HEK293 (cell line): ENCODE data around the gene TSEN2.

ENCODE experiments used
- KLF10 ChIP-seq: fragments of 450-650 bp; IDR thresholded peaks from 2 replicates; pipeline ENCODE4 v1.5.1; 2018; ENCODE audit warnings: missing biosample characterization, mild to moderate bottlenecking, missing genetic modification characterization
- KLF9 ChIP-seq: fragments of 450-650 bp; formaldehyde crosslinking; IDR thresholded peaks from 2 replicates; pipeline ENCODE4 v1.5.1; 2016; ENCODE audit warnings: missing biosample characterization, missing genetic modification characterization, low read depth
- OVOL3 ChIP-seq: fragments of 450-650 bp; formaldehyde crosslinking; IDR thresholded peaks from 2 replicates; pipeline ENCODE4 v1.5.1; 2016; ENCODE audit warnings: missing biosample characterization, missing genetic modification characterization
- RBAK ChIP-seq: fragments of 450-650 bp; formaldehyde crosslinking; IDR thresholded peaks from 2 replicates; pipeline ENCODE4 v1.5.1; 2016; ENCODE audit warnings: missing biosample characterization, missing genetic modification characterization
- SCRT1 ChIP-seq: fragments of 450-650 bp; formaldehyde crosslinking; IDR thresholded peaks from 2 replicates; pipeline ENCODE4 v1.5.1; 2016; ENCODE audit warnings: missing biosample characterization, missing genetic modification characterization, borderline replicate concordance
- SP3 ChIP-seq: fragments of 450-650 bp; formaldehyde crosslinking; IDR thresholded peaks from 2 replicates; pipeline ENCODE4 v1.5.1; 2016; ENCODE audit warnings: missing biosample characterization, missing genetic modification characterization
- ZBTB7A ChIP-seq: fragments of 450-650 bp; formaldehyde crosslinking; IDR thresholded peaks from 2 replicates; pipeline ENCODE4 v1.5.1; 2016; ENCODE audit warnings: low read depth, missing biosample characterization, missing genetic modification characterization
- ZBTB8A ChIP-seq: fragments of 450-650 bp; formaldehyde crosslinking; IDR thresholded peaks from 2 replicates; pipeline ENCODE4 v1.5.1; 2016; ENCODE audit warnings: missing biosample characterization, missing genetic modification characterization
- ZFP41 ChIP-seq: fragments of 450-650 bp; formaldehyde crosslinking; IDR thresholded peaks from 2 replicates; pipeline ENCODE4 v1.5.1; 2016; ENCODE audit warnings: missing biosample characterization, missing genetic modification characterization, borderline replicate concordance
- ZNF138 ChIP-seq: fragments of 450-650 bp; formaldehyde crosslinking; IDR thresholded peaks from 2 replicates; pipeline ENCODE4 v1.5.1; 2016; ENCODE audit warnings: missing biosample characterization, missing genetic modification characterization, borderline replicate concordance
- ZNF157 ChIP-seq: fragments of 450-650 bp; formaldehyde crosslinking; IDR thresholded peaks from 2 replicates; pipeline ENCODE4 v1.5.1; 2016; ENCODE audit warnings: missing biosample characterization, missing genetic modification characterization
- ZNF175 ChIP-seq: fragments of 450-650 bp; formaldehyde crosslinking; IDR thresholded peaks from 2 replicates; pipeline ENCODE4 v1.5.1; 2016; ENCODE audit warnings: missing biosample characterization, missing genetic modification characterization
- ZNF223 ChIP-seq: fragments of 450-650 bp; formaldehyde crosslinking; IDR thresholded peaks from 2 replicates; pipeline ENCODE4 v1.5.1; 2016; ENCODE audit warnings: missing biosample characterization, missing genetic modification characterization
- ZNF24 ChIP-seq: fragments of 450-650 bp; formaldehyde crosslinking; IDR thresholded peaks from 2 replicates; pipeline ENCODE4 v1.5.1; 2016; ENCODE audit warnings: missing biosample characterization, missing genetic modification characterization
- ZNF248 ChIP-seq: fragments of 450-650 bp; formaldehyde crosslinking; IDR thresholded peaks from 2 replicates; pipeline ENCODE4 v1.5.1; 2017; ENCODE audit warnings: missing biosample characterization, missing genetic modification characterization
- ZNF311 ChIP-seq: fragments of 450-650 bp; formaldehyde crosslinking; IDR thresholded peaks from 2 replicates; pipeline ENCODE4 v1.5.1; 2017; ENCODE audit warnings: missing biosample characterization, missing genetic modification characterization, borderline replicate concordance
- ZNF530 ChIP-seq: fragments of 450-650 bp; formaldehyde crosslinking; IDR thresholded peaks from 2 replicates; pipeline ENCODE4 v1.5.1; 2016; ENCODE audit warnings: low read depth, missing biosample characterization, missing genetic modification characterization
- ZNF548 ChIP-seq: fragments of 450-650 bp; formaldehyde crosslinking; IDR thresholded peaks from 2 replicates; pipeline ENCODE4 v1.5.1; 2016; ENCODE audit warnings: missing biosample characterization, missing genetic modification characterization
- ZNF585B ChIP-seq: fragments of 450-650 bp; formaldehyde crosslinking; IDR thresholded peaks from 2 replicates; pipeline ENCODE4 v1.5.1; 2016; ENCODE audit warnings: missing biosample characterization, missing genetic modification characterization
- ZNF654 ChIP-seq: fragments of 450-650 bp; formaldehyde crosslinking; IDR thresholded peaks from 2 replicates; pipeline ENCODE4 v1.5.1; 2016; ENCODE audit warnings: low read depth, missing biosample characterization, missing genetic modification characterization
- ZNF677 ChIP-seq: fragments of 450-650 bp; IDR thresholded peaks from 2 replicates; pipeline ENCODE4 v1.5.0; 2018; ENCODE audit warnings: missing biosample characterization, mild to moderate bottlenecking, missing genetic modification characterization, moderate library complexity
- ZNF707 ChIP-seq: fragments of 450-650 bp; formaldehyde crosslinking; IDR thresholded peaks from 2 replicates; pipeline ENCODE4 v1.5.1; 2016; ENCODE audit warnings: missing biosample characterization, missing genetic modification characterization
- ZNF76 ChIP-seq: fragments of 450-650 bp; formaldehyde crosslinking; IDR thresholded peaks from 2 replicates; pipeline ENCODE4; 2016; ENCODE audit warnings: low read depth, missing biosample characterization, missing genetic modification characterization, borderline replicate concordance
- TF ChIP-seq, protein P1 (sequence below): fragments of 450-650 bp; formaldehyde crosslinking; IDR thresholded peaks from 2 replicates; pipeline ENCODE4 v1.5.1; 2017; ENCODE audit warnings: missing biosample characterization, missing genetic modification characterization
- TF ChIP-seq, protein P2 (sequence below): fragments of 450-650 bp; formaldehyde crosslinking; IDR thresholded peaks from 2 replicates; pipeline ENCODE4 v1.5.1; 2016; ENCODE audit warnings: missing biosample characterization, missing genetic modification characterization
- TF ChIP-seq, protein P3 (sequence below): fragments of 450-650 bp; formaldehyde crosslinking; IDR thresholded peaks from 2 replicates; pipeline ENCODE4 v1.5.1; 2016; ENCODE audit warnings: missing biosample characterization, missing genetic modification characterization
- TF ChIP-seq, protein P4 (sequence below): fragments of 450-650 bp; IDR thresholded peaks from 2 replicates; pipeline ENCODE4 v1.5.1; 2018; ENCODE audit warnings: missing biosample characterization, mild to moderate bottlenecking, missing genetic modification characterization
- TF ChIP-seq, protein P5 (sequence below): fragments of 450-650 bp; formaldehyde crosslinking; IDR thresholded peaks from 2 replicates; pipeline ENCODE4 v1.5.1; 2016; ENCODE audit warnings: missing biosample characterization, missing genetic modification characterization

Gene TSEN2

DNA sequence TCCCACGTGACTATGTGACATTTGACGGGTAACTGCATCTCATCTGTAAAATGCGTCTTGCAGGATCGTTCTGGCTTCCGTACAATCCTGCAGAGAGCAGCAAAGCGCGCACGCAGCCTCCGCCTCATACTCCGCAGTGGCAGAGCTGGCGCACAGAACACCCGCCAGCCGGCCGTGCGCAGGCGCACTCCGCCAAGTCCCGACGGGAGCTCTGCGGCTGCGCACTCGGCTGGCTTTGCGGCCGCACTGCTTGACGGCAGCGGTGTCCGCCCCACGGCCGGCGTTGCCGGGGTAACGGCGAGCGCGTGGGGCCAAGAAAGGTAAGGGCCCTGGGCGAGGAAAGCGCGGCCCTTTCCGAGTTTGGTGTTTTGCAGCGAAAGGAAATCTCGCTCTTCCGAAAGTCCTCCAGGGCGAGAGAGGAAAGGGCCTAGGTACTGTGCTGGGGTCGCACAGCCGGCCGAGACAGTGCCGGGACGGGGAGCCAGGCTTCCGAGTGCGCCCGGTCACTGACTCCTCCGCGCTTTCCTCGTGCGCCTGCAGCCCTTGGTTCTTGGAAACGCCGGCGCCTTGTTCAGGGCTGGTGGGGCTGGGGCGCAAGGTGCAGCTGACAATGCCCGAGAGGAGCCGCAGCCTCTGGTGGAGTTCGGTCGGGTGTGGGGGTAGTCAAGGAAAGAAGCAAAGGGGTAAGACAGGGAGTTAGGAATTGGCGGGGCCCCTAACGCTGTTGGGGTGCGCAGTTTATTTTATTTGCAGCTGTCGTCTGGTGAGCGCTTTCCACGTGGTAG, at the start of gene TSEN2 (continued):
- peak; percentile 49; the same call in 1 of the 2 replicates for TF ChIP-seq SP3 (tag by site-specific recombination)
- TF ChIP-seq ZBTB7A: no peak
- no peak for TF ChIP-seq ZNF311 (tag by site-specific recombination)
- no peak for TF ChIP-seq ZNF548
- TF ChIP-seq, protein P1, sequence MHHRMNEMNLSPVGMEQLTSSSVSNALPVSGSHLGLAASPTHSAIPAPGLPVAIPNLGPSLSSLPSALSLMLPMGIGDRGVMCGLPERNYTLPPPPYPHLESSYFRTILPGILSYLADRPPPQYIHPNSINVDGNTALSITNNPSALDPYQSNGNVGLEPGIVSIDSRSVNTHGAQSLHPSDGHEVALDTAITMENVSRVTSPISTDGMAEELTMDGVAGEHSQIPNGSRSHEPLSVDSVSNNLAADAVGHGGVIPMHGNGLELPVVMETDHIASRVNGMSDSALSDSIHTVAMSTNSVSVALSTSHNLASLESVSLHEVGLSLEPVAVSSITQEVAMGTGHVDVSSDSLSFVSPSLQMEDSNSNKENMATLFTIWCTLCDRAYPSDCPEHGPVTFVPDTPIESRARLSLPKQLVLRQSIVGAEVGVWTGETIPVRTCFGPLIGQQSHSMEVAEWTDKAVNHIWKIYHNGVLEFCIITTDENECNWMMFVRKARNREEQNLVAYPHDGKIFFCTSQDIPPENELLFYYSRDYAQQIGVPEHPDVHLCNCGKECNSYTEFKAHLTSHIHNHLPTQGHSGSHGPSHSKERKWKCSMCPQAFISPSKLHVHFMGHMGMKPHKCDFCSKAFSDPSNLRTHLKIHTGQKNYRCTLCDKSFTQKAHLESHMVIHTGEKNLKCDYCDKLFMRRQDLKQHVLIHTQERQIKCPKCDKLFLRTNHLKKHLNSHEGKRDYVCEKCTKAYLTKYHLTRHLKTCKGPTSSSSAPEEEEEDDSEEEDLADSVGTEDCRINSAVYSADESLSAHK (tag by site-specific recombination): no peak; the same call in 1 of the 2 replicates
- no peak for TF ChIP-seq ZNF223 (tag by site-specific recombination)
- TF ChIP-seq ZFP41 (tag by site-specific recombination): no peak
- TF ChIP-seq OVOL3 (tag by site-specific recombination): no peak
- TF ChIP-seq ZNF138 (tag by site-specific recombination): no peak
- TF ChIP-seq, protein P2, sequence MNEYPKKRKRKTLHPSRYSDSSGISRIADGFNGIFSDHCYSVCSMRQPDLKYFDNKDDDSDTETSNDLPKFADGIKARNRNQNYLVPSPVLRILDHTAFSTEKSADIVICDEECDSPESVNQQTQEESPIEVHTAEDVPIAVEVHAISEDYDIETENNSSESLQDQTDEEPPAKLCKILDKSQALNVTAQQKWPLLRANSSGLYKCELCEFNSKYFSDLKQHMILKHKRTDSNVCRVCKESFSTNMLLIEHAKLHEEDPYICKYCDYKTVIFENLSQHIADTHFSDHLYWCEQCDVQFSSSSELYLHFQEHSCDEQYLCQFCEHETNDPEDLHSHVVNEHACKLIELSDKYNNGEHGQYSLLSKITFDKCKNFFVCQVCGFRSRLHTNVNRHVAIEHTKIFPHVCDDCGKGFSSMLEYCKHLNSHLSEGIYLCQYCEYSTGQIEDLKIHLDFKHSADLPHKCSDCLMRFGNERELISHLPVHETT (tag by site-specific recombination): 0 out of 2 replicates have a peak, but pooled peaks have one; percentile 49
- TF ChIP-seq ZNF585B (tag by site-specific recombination): no peak
- TF ChIP-seq, protein P3, sequence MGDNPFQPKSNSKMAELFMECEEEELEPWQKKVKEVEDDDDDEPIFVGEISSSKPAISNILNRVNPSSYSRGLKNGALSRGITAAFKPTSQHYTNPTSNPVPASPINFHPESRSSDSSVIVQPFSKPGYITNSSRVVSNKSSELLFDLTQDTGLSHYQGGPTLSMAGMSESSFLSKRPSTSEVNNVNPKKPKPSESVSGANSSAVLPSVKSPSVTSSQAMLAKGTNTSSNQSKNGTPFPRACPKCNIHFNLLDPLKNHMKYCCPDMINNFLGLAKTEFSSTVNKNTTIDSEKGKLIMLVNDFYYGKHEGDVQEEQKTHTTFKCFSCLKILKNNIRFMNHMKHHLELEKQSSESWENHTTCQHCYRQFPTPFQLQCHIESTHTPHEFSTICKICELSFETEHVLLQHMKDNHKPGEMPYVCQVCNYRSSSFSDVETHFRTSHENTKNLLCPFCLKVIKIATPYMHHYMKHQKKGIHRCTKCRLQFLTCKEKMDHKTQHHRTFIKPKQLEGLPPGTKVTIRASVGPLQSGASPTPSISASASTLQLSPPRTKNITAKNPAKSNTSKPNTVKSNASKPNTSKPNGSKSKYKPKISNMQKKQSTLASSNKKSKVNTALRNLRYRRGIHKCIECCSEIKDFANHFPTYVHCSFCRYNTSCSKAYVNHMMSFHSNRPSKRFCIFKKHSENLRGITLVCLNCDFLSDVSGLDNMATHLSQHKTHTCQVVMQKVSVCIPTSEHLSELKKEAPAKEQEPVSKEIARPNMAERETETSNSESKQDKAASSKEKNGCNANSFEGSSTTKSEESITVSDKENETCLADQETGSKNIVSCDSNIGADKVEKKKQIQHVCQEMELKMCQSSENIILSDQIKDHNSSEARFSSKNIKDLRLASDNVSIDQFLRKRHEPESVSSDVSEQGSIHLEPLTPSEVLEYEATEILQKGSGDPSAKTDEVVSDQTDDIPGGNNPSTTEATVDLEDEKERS (tag by site-specific recombination): no peak
- TF ChIP-seq ZNF157 (tag by site-specific recombination): no peak
- no peak for TF ChIP-seq RBAK (tag by site-specific recombination)
- no peak for TF ChIP-seq SCRT1 (tag by site-specific recombination)
- TF ChIP-seq KLF9 (tag by site-specific recombination): no peak; the same call in 1 of the 2 replicates
- TF ChIP-seq, protein P4, sequence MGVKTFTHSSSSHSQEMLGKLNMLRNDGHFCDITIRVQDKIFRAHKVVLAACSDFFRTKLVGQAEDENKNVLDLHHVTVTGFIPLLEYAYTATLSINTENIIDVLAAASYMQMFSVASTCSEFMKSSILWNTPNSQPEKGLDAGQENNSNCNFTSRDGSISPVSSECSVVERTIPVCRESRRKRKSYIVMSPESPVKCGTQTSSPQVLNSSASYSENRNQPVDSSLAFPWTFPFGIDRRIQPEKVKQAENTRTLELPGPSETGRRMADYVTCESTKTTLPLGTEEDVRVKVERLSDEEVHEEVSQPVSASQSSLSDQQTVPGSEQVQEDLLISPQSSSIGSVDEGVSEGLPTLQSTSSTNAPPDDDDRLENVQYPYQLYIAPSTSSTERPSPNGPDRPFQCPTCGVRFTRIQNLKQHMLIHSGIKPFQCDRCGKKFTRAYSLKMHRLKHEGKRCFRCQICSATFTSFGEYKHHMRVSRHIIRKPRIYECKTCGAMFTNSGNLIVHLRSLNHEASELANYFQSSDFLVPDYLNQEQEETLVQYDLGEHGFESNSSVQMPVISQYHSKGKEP (tag by site-specific recombination): peak; percentile 96
- no peak for TF ChIP-seq ZNF248
- no peak for TF ChIP-seq ZNF654
- TF ChIP-seq ZBTB8A: peak; percentile 99
- TF ChIP-seq, protein P5, sequence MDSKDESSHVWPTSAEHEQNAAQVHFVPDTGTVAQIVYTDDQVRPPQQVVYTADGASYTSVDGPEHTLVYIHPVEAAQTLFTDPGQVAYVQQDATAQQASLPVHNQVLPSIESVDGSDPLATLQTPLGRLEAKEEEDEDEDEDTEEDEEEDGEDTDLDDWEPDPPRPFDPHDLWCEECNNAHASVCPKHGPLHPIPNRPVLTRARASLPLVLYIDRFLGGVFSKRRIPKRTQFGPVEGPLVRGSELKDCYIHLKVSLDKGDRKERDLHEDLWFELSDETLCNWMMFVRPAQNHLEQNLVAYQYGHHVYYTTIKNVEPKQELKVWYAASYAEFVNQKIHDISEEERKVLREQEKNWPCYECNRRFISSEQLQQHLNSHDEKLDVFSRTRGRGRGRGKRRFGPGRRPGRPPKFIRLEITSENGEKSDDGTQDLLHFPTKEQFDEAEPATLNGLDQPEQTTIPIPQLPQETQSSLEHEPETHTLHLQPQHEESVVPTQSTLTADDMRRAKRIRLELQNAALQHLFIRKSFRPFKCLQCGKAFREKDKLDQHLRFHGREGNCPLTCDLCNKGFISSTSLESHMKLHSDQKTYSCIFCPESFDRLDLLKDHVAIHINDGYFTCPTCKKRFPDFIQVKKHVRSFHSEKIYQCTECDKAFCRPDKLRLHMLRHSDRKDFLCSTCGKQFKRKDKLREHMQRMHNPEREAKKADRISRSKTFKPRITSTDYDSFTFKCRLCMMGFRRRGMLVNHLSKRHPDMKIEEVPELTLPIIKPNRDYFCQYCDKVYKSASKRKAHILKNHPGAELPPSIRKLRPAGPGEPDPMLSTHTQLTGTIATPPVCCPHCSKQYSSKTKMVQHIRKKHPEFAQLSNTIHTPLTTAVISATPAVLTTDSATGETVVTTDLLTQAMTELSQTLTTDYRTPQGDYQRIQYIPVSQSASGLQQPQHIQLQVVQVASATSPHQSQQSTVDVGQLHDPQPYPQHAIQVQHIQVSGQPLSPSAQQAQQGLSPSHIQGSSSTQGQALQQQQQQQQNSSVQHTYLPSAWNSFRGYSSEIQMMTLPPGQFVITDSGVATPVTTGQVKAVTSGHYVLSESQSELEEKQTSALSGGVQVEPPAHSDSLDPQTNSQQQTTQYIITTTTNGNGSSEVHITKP (tag by site-specific recombination): no peak
- TF ChIP-seq ZNF175 (tag by site-specific recombination): no peak
- TF ChIP-seq ZNF530 (tag by site-specific recombination): peak; percentile 97
- TF ChIP-seq ZNF677 (tag by site-specific recombination): no peak
- TF ChIP-seq ZNF24 (tag by site-specific recombination): peak; percentile 65; the same call in 1 of the 2 replicates
- TF ChIP-seq KLF10 (tag by site-specific recombination): no peak
- TF ChIP-seq ZNF76 (tag by site-specific recombination): no peak
- no peak for TF ChIP-seq ZNF707 (tag by site-specific recombination)
